GM18519 (cell line): ENCODE measurements around the gene IRF2BP2.

ENCODE experiments used
- ATAC-seq: cut with Tn5 transposase; IDR thresholded peaks from one replicate; pipeline ENCODE4 v1.9.1; 2021; ENCODE audit warnings: mild to moderate bottlenecking, moderate library complexity; ENCODE audit not compliant: unreplicated experiment, low FRiP score

IRF2BP2 gene

GRCh38 chr1:234585330-234586055, 24.5 kb downstream of the IRF2BP2 start:
- no peak for ATAC-seq

DNA sequence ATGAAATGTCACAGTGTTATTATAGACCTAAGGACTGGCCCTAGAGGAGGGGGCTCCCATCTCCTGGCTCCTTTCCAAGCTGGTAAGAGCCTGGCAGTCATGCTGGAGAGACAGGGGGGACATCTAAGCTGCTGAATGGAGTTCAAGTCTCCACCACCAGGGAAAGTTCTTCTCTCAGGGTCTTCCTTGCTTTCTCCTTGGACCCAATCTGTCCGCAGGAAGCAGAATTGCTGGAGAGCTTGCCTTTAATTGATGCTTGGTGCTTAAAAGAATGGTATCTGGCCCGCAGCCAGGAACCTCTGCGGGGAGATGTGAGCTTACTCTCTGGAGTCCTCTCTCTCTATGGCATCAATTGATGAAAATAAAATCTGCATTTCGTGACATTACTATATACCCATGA, 25.1 kb downstream of the IRF2BP2 start:
- ATAC-seq: no peak

GRCh38 chr1:234584420-234584805, 25.6 kb downstream of the IRF2BP2 start:
- ATAC-seq: no peak

DNA sequence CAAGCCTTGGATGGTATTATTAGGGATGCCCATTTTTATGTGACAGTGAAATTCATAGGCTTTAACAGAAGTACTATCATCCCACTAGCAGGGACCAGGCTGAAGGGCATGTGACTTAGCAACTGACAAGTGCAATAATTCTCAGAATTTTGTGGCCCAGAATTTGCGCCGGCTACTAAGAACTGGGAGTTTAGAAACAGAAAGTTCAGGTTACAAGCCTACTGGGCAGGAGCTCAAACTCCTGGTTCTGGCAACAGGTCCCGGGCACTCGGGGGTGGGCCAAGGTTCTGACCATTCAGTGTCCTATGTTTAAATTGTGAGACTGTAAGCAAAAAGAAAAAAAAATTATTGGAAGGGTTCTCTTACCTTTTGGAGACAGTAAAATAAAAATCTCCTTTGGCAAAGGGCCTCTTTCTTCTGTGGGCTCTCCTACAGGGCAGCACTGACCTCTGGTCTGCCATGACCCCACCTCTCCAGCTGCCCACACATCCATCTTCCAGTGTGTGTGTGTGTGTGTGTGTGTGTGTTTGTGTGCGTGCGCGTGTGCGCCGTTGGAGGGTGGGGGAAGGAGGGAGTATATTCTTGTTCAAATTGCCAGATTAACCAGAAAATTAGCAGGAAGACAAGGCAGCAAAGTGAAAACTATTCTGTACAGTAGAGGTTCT, 26.1 kb downstream of the IRF2BP2 start:
- ATAC-seq: no peak

- no peak for ATAC-seq
Observed at GRCh38 chr1:234582681-234583301, 27.2 kb downstream of the IRF2BP2 start.

DNA sequence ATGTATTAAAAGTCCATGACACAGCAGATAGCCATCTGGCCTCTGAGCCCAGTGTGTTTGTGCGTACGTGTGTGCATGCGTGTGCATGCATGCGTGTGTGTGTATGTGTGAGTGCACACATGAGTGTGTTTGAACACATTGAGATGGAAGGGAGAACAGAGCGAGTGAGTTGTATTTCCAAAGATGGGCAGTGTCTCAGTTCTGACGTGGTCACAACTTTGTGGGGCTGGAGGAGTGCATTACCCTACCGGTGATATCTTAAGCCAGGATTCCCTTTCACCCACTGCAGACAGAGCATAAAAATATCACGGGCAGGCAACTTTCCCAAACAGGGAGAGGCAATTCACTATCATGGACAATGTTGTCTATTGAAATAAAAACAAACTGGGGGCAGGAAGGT, 27.8 kb downstream of the IRF2BP2 start:
- ATAC-seq: no peak

GRCh38 chr1:234581063-234581714, 28.8 kb downstream of the IRF2BP2 start:
- ATAC-seq: no peak

GRCh38 chr1:234579967-234580366, 30.0 kb downstream of the IRF2BP2 start:
- no peak for ATAC-seq

- no peak for ATAC-seq
Observed at GRCh38 chr1:234578735-234579134, 31.2 kb downstream of the IRF2BP2 start.

DNA sequence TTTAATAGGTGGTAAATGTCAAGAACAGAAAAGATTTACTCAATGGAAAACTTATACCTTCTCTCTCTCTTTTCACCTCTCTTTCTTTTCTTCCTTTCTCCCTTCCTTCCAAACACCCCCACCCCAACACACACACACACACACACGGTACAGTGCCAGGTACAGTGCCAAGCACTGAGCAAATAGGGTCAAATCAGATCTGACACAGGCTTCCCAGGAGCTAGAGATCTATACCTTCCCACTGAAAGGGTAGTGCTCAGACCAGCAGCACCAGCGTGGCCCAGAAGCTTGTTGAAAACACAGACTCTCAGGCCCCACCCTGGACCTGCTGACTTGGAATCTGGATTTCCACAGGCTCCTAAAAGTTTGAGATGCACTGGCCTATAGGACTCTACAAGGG, 31.9 kb downstream of the IRF2BP2 start:
- ATAC-seq: no peak

- no peak for ATAC-seq
Observed at GRCh38 chr1:234573711-234574299, 36.2 kb downstream of the IRF2BP2 start.

DNA sequence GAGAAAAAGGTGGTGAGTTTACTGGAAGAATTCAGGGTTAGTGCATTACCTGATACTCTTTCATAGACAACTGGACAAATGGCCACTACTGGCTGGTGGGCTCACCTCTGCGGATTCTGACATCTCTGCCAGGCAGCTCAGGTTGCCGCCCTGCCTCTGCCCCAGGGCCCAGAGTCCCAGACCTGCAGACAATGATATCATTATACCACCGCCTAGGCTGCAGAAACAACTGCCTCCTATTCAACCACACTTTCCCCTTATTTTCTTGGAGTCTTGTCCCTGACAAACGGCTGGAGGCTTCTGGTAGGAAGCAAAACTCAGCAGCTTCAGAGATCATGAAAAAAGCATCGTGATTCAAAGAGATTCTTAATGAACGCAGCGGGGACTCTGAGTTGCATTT, 37.0 kb downstream of the IRF2BP2 start:
- ATAC-seq: no peak

- ATAC-seq: no peak
Observed at GRCh38 chr1:234571702-234572101, 38.3 kb downstream of the IRF2BP2 start.

GRCh38 chr1:234570329-234571120, 39.5 kb downstream of the IRF2BP2 start:
- no peak for ATAC-seq

GRCh38 chr1:234568345-234568744, 41.6 kb downstream of the IRF2BP2 start:
- no peak for ATAC-seq

GRCh38 chr1:234565132-234565531, 44.8 kb downstream of the IRF2BP2 start:
- ATAC-seq: no peak

- ATAC-seq: no peak
Observed at GRCh38 chr1:234564035-234565029, 45.6 kb downstream of the IRF2BP2 start.

DNA sequence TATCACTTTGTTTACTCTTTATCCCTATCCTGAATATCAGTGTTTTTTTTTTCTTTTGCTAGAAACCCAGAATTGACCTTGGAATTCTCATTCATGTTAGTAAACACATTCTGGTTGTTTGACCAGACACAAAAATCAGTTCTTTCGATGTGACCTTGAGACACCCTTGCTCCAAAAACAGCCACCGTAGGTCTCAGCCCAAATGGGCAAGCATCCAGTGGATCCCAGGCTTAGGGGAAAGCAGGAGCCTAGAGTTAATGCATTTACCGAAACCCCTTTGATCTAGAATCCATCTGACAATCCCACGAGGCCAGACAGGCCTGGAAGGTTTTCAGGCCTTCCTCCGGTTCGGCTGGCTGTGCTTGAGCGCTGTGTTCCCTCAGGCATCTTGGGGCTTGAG, 47.6 kb downstream of the IRF2BP2 start:
- ATAC-seq: no peak

GRCh38 chr1:234561319-234561718, 48.7 kb downstream of the IRF2BP2 start:
- no peak for ATAC-seq
